Measurements from ENCODE around the gene CD207.

DNA sequence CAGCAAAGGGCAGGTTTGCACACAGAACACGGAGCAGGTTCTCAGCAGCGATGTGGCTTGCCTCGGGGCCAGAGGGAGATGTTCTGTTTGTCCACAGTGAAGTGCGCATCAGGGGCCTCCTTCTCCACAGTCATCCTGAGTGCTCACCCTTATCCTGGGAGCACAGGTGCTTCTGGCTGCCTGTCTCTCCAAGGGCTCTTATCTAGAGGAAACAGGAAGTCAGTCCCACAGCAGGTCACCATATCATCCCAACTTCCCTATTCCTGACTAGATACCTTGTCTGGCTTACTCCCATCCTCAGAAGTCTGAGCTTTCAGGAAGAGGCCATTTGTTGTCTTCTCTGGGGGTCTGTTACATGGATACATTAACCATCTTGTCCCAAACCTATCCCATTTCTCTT lies at the start of gene CD207:
- TF ChIP-seq EZH2 (IDR thresholded peaks at IDR 0.05; ENCODE audit: insufficient read depth, poor library complexity, severe bottlenecking) (no peak), EZH2phosphoT487 (IDR thresholded peaks at IDR 0.05; ENCODE audit: insufficient read depth, low read depth) (no peak)
